WTC11 (cell line): ENCODE data around the gene BNIP2. TPM values are rescaled to one million over a fixed set of nuclear protein-coding genes. Genes with fewer than 3 reads are reported as not detected.

Experiments
- ATAC-seq: fragments of 200-7000 bp; cut with Tn5 transposase; 2 replicates; pipeline ENCODE4 v1.10.0; 2021; ENCODE audit warnings: mild to moderate bottlenecking, moderate library complexity
- CTCF ChIA-PET: fragments of 300-600 bp; sonication (Branson Sonifier 250); formaldehyde crosslinking; loops from one replicate; lab custom pipeline; 2021; ENCODE audit warnings: antibody characterized with exemption; lab: Charles Lee
- POLR2A ChIA-PET: fragments of 350-600 bp; sonication (Branson Sonifier 250); formaldehyde crosslinking; loops from one replicate; lab custom pipeline; 2021; ENCODE audit warnings: antibody characterized with exemption; lab: Charles Lee
- DNase-seq: peaks from one replicate; pipeline ENCODE4 v3.0.0; 2021; ENCODE audit warnings: low spot score
- H3K27ac Mint-ChIP-seq: 2 replicates; pipeline ENCODE4 v1.8.0; 2021; ENCODE audit warnings: mixed read lengths
- H3K27me3 Mint-ChIP-seq: 2 replicates; pipeline ENCODE4 v1.8.0; 2021; ENCODE audit warnings: low read depth, mild to moderate bottlenecking, moderate library complexity, mixed read lengths
- H3K36me3 Mint-ChIP-seq: 2 replicates; pipeline ENCODE4 v1.8.0; 2021; ENCODE audit warnings: mixed read lengths
- H3K4me1 Mint-ChIP-seq: 2 replicates; pipeline ENCODE4 v1.8.0; 2022; ENCODE audit warnings: mixed read lengths
- H3K4me3 Mint-ChIP-seq: 2 replicates; pipeline ENCODE4 v1.8.0; 2021; ENCODE audit warnings: mild to moderate bottlenecking, moderate library complexity, mixed read lengths
- H3K9me3 Mint-ChIP-seq: 2 replicates; pipeline ENCODE4 v1.8.0; 2021; ENCODE audit warnings: mixed read lengths
- ATF2 ChIP-seq: sonication (generic); formaldehyde crosslinking; IDR thresholded peaks from 2 replicates; pipeline ENCODE4 v1.8.1; 2022; ENCODE audit warnings: low read depth, missing genetic modification reagents, borderline replicate concordance
- ATF3 ChIP-seq: sonication (generic); formaldehyde crosslinking; conservative IDR thresholded peaks from 2 replicates; pipeline ENCODE4 v1.8.1; 2022; ENCODE audit warnings: mild to moderate bottlenecking, missing genetic modification reagents
- CTCF ChIP-seq: fragments of 200-600 bp; IDR thresholded peaks from 2 replicates; pipeline ENCODE4 v1.8.0; 2022; ENCODE audit warnings: antibody characterized with exemption
- ESRRA ChIP-seq: sonication (generic); formaldehyde crosslinking; IDR thresholded peaks from 2 replicates; pipeline ENCODE4 v1.8.1; 2022; ENCODE audit warnings: mild to moderate bottlenecking, missing genetic modification reagents, borderline replicate concordance
- FOXK1 ChIP-seq: sonication (generic); formaldehyde crosslinking; IDR thresholded peaks from 2 replicates; pipeline ENCODE4 v1.8.0; 2022; ENCODE audit warnings: mild to moderate bottlenecking, moderate library complexity, missing genetic modification reagents
- JUN ChIP-seq: sonication (generic); formaldehyde crosslinking; IDR thresholded peaks from 2 replicates; pipeline ENCODE4 v1.8.0; 2023; ENCODE audit warnings: mild to moderate bottlenecking, missing genetic modification reagents
- NR1H2 ChIP-seq: sonication (generic); formaldehyde crosslinking; IDR thresholded peaks from 2 replicates; pipeline ENCODE4 v1.9.0; 2021; ENCODE audit warnings: mild to moderate bottlenecking, moderate library complexity, missing genetic modification reagents
- NR2C2 ChIP-seq: sonication (generic); formaldehyde crosslinking; IDR thresholded peaks from 2 replicates; pipeline ENCODE4 v1.8.0; 2022; ENCODE audit warnings: mild to moderate bottlenecking, missing genetic modification reagents
- RELA ChIP-seq: sonication (generic); formaldehyde crosslinking; IDR thresholded peaks from 2 replicates; pipeline ENCODE4 v1.8.1; 2022; ENCODE audit warnings: missing genetic modification reagents, mild to moderate bottlenecking, borderline replicate concordance
- TEAD4 ChIP-seq: sonication (generic); formaldehyde crosslinking; IDR thresholded peaks from 2 replicates; pipeline ENCODE4 v1.8.0; 2022; ENCODE audit warnings: mild to moderate bottlenecking, missing genetic modification reagents
- ZBTB21 ChIP-seq: sonication (generic); formaldehyde crosslinking; IDR thresholded peaks from 2 replicates; pipeline ENCODE4 v1.8.1; 2023; ENCODE audit warnings: mild to moderate bottlenecking, missing genetic modification reagents, borderline replicate concordance
- ZBTB43 ChIP-seq: sonication (generic); formaldehyde crosslinking; IDR thresholded peaks from 2 replicates; pipeline ENCODE4 v1.8.1; 2023; ENCODE audit warnings: mild to moderate bottlenecking, missing genetic modification reagents
- ZNF232 ChIP-seq: sonication (generic); formaldehyde crosslinking; IDR thresholded peaks from 2 replicates; pipeline ENCODE4 v1.8.0; 2022; ENCODE audit warnings: mild to moderate bottlenecking, missing genetic modification reagents
- ZNF281 ChIP-seq: sonication (generic); formaldehyde crosslinking; IDR thresholded peaks from 2 replicates; pipeline ENCODE4 v1.8.0; 2023; ENCODE audit warnings: mild to moderate bottlenecking, missing genetic modification reagents
- total RNA-seq: library from RNA; stranded (reverse); gene quantifications from 3 replicates; pipeline ENCODE4 v1.2.3, GENCODE V29; 2021
- TF ChIP-seq, protein P1 (sequence below): sonication (generic); formaldehyde crosslinking; conservative IDR thresholded peaks from 2 replicates; pipeline ENCODE4 v1.8.1; 2023; ENCODE audit warnings: mild to moderate bottlenecking, low read depth, missing genetic modification reagents, moderate library complexity
- TF ChIP-seq, protein P2 (sequence below): sonication (generic); formaldehyde crosslinking; IDR thresholded peaks from 2 replicates; pipeline ENCODE4 v1.8.0; 2023; ENCODE audit warnings: missing genetic modification reagents, mild to moderate bottlenecking, borderline replicate concordance
- TF ChIP-seq, protein P3 (sequence below): sonication (generic); formaldehyde crosslinking; IDR thresholded peaks from 2 replicates; pipeline ENCODE4 v1.8.1; 2023; ENCODE audit warnings: mild to moderate bottlenecking, moderate library complexity, missing genetic modification reagents
- TF ChIP-seq, protein P4 (sequence below): sonication (generic); formaldehyde crosslinking; IDR thresholded peaks from 2 replicates; pipeline ENCODE4 v1.8.1; 2022; ENCODE audit warnings: mild to moderate bottlenecking, missing genetic modification reagents, moderate library complexity, borderline replicate concordance

The BNIP2 gene
- total RNA-seq, 1 experiment from 2014 or later = 40.3 TPM

DNA sequence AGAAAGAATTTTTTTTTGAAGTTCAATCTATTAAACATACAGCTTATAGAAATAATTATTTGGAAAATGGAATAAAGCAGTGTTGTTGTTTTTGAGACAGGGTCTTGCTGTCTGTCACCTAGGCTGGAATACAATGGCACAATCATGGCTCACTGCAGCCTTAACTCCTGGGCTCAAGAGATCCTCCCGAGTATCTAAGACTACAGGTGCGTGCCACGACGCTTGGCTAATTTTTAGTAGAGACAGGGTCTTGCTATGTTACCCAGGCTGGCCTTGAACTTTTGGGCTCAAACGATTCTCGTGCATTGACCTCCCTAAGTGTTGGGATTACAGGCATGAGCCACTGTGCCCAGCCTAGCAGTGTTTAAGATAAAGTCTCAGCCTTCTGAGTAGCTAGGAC is 8.8 kb downstream of the BNIP2 start (continued):
- TF ChIP-seq NR2C2 (CRISPR knock-in tag) = no peak
- TF ChIP-seq ZNF281 = no peak

- Mint-ChIP-seq H3K4me3 (no peak overlapping the region), H3K9me3 (no peaks in the 10 kb centered on the region), H3K27me3 (no peaks in the 10 kb centered on the region), H3K4me1 (no peaks in the 10 kb centered on the region), H3K27ac (no peak overlapping the region), H3K36me3 (peaks cover 68% of the 10 kb centered on the region)
- DNase-seq = no peak
- CTCF ChIA-PET = no interaction called here
- POLR2A ChIA-PET = no interaction called here
- no peak for ATAC-seq
- TF ChIP-seq ZBTB21 (CRISPR knock-in tag) (no peak), ATF2 (no peak), NR1H2 (CRISPR knock-in tag) (no peak), ZBTB43 (CRISPR knock-in tag) (no peak), ZNF232 (CRISPR knock-in tag) (no peak), TEAD4 (no peak), CTCF (no peak), ESRRA (CRISPR knock-in tag) (no peak), FOXK1 (CRISPR knock-in tag) (no peak), RELA (no peak), ATF3 (CRISPR knock-in tag) (no peak), JUN (CRISPR knock-in tag) (no peak)
- TF ChIP-seq, protein P1, sequence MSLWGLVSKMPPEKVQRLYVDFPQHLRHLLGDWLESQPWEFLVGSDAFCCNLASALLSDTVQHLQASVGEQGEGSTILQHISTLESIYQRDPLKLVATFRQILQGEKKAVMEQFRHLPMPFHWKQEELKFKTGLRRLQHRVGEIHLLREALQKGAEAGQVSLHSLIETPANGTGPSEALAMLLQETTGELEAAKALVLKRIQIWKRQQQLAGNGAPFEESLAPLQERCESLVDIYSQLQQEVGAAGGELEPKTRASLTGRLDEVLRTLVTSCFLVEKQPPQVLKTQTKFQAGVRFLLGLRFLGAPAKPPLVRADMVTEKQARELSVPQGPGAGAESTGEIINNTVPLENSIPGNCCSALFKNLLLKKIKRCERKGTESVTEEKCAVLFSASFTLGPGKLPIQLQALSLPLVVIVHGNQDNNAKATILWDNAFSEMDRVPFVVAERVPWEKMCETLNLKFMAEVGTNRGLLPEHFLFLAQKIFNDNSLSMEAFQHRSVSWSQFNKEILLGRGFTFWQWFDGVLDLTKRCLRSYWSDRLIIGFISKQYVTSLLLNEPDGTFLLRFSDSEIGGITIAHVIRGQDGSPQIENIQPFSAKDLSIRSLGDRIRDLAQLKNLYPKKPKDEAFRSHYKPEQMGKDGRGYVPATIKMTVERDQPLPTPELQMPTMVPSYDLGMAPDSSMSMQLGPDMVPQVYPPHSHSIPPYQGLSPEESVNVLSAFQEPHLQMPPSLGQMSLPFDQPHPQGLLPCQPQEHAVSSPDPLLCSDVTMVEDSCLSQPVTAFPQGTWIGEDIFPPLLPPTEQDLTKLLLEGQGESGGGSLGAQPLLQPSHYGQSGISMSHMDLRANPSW (CRISPR knock-in tag) = no peak
- TF ChIP-seq, protein P2, sequence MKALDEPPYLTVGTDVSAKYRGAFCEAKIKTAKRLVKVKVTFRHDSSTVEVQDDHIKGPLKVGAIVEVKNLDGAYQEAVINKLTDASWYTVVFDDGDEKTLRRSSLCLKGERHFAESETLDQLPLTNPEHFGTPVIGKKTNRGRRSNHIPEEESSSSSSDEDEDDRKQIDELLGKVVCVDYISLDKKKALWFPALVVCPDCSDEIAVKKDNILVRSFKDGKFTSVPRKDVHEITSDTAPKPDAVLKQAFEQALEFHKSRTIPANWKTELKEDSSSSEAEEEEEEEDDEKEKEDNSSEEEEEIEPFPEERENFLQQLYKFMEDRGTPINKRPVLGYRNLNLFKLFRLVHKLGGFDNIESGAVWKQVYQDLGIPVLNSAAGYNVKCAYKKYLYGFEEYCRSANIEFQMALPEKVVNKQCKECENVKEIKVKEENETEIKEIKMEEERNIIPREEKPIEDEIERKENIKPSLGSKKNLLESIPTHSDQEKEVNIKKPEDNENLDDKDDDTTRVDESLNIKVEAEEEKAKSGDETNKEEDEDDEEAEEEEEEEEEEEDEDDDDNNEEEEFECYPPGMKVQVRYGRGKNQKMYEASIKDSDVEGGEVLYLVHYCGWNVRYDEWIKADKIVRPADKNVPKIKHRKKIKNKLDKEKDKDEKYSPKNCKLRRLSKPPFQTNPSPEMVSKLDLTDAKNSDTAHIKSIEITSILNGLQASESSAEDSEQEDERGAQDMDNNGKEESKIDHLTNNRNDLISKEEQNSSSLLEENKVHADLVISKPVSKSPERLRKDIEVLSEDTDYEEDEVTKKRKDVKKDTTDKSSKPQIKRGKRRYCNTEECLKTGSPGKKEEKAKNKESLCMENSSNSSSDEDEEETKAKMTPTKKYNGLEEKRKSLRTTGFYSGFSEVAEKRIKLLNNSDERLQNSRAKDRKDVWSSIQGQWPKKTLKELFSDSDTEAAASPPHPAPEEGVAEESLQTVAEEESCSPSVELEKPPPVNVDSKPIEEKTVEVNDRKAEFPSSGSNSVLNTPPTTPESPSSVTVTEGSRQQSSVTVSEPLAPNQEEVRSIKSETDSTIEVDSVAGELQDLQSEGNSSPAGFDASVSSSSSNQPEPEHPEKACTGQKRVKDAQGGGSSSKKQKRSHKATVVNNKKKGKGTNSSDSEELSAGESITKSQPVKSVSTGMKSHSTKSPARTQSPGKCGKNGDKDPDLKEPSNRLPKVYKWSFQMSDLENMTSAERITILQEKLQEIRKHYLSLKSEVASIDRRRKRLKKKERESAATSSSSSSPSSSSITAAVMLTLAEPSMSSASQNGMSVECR (CRISPR knock-in tag) = no peak
- TF ChIP-seq, protein P3, sequence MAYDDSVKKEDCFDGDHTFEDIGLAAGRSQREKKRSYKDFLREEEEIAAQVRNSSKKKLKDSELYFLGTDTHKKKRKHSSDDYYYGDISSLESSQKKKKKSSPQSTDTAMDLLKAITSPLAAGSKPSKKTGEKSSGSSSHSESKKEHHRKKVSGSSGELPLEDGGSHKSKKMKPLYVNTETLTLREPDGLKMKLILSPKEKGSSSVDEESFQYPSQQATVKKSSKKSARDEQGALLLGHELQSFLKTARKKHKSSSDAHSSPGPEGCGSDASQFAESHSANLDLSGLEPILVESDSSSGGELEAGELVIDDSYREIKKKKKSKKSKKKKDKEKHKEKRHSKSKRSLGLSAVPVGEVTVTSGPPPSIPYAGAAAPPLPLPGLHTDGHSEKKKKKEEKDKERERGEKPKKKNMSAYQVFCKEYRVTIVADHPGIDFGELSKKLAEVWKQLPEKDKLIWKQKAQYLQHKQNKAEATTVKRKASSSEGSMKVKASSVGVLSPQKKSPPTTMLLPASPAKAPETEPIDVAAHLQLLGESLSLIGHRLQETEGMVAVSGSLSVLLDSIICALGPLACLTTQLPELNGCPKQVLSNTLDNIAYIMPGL (CRISPR knock-in tag) = no peak
- TF ChIP-seq, protein P4, sequence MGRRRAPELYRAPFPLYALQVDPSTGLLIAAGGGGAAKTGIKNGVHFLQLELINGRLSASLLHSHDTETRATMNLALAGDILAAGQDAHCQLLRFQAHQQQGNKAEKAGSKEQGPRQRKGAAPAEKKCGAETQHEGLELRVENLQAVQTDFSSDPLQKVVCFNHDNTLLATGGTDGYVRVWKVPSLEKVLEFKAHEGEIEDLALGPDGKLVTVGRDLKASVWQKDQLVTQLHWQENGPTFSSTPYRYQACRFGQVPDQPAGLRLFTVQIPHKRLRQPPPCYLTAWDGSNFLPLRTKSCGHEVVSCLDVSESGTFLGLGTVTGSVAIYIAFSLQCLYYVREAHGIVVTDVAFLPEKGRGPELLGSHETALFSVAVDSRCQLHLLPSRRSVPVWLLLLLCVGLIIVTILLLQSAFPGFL = no peak
Observed at GRCh38 chr15:59678620-59679019, 10.5 kb downstream of the BNIP2 start.
